GM23338 (cell line): ENCODE results near the gene ZACN.

Experiments used
- CREB1 ChIP-seq: fragments of 250-450 bp; sonication (Bioruptor Pico); IDR thresholded peaks from 2 replicates; pipeline ENCODE4 v1.5.0; 2020; ENCODE audit warnings: low read depth, mild to moderate bottlenecking, moderate library complexity
- CTCF ChIP-seq, 2 experiments: fragments of 200-600 bp in 1 of 2; sonication (generic) in 1 of 2; conservative IDR thresholded peaks; 2 replicates each; pipeline versions ENCODE4 v1.5.1 to v1.6.1; 2016 to 2017; ENCODE audit warnings: antibody characterized with exemption in 2 of 2, low read depth in 2 of 2, mild to moderate bottlenecking in 2 of 2, moderate library complexity in 1 of 2
- EZH2 ChIP-seq: fragments of 200-600 bp; sonication (generic); IDR thresholded peaks from one replicate; pipeline ENCODE4 v1.8.0; 2017; ENCODE audit warnings: antibody characterized with exemption, mild to moderate bottlenecking, low read depth; ENCODE audit not compliant: unreplicated experiment
- EZH2phosphoT487 ChIP-seq: fragments of 200-600 bp; sonication (generic); IDR thresholded peaks from one replicate; pipeline ENCODE4 v1.8.1; 2018; ENCODE audit warnings: antibody characterized with exemption; ENCODE audit not compliant: unreplicated experiment
- JUNB ChIP-seq: IDR thresholded peaks from one replicate; pipeline ENCODE4 v1.6.1; 2016; ENCODE audit warnings: antibody characterized with exemption; ENCODE audit not compliant: unreplicated experiment
- POLR2AphosphoS5 ChIP-seq: IDR thresholded peaks from 2 replicates; pipeline ENCODE4 v1.6.1; 2016; ENCODE audit warnings: antibody characterized with exemption, low read depth
- ZNF114 ChIP-seq: fragments of 250-450 bp; sonication (Bioruptor Pico); IDR thresholded peaks from 2 replicates; pipeline ENCODE4 v1.5.0; 2020; ENCODE audit warnings: mild to moderate bottlenecking, moderate library complexity
- ZNF331 ChIP-seq: fragments of 250-450 bp; sonication (Bioruptor Pico); IDR thresholded peaks from 2 replicates; pipeline ENCODE4 v1.5.0; 2020; ENCODE audit warnings: low read depth, mild to moderate bottlenecking, moderate library complexity
- TF ChIP-seq, protein P1 (sequence below): IDR thresholded peaks from one replicate; pipeline ENCODE4 v1.6.1; 2018; ENCODE audit warnings: antibody characterized with exemption; ENCODE audit not compliant: unreplicated experiment
- TF ChIP-seq, protein P2 (sequence below): IDR thresholded peaks from 2 replicates; pipeline ENCODE4 v1.6.1; 2016; ENCODE audit warnings: antibody characterized with exemption

DNA sequence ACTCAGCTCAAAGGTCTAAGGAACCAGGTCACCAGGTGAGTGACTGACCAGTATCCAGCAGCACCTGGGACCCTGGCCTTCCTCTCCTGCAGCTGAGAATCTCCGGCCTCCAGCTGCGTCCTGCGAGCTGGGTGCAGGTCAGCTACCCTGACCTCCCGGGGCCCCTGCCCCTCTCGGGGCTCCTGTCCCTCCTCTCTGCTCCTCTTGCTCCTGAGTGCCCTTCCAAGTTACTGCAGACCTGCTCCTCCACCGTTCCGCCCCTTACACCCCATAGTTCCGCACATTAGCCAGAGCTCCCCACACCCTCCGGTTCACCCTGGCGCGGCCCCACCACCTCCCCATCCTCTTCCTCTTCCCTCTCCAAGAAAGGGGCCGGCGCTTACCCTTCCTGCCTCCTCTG, 51.5 kb downstream of the ZACN start:
- TF ChIP-seq EZH2phosphoT487 (no peak), CTCF (conservative IDR thresholded peaks at IDR 0.05; ENCODE audit: low read depth in 2 of 2) (no peak), POLR2AphosphoS5 (no peak), JUNB (no peak), EZH2 (peak; percentile 4), CREB1 (CRISPR knock-in tag) (no peak), ZNF331 (CRISPR knock-in tag) (no peak), ZNF114 (CRISPR knock-in tag) (no peak)
- TF ChIP-seq, protein P1, sequence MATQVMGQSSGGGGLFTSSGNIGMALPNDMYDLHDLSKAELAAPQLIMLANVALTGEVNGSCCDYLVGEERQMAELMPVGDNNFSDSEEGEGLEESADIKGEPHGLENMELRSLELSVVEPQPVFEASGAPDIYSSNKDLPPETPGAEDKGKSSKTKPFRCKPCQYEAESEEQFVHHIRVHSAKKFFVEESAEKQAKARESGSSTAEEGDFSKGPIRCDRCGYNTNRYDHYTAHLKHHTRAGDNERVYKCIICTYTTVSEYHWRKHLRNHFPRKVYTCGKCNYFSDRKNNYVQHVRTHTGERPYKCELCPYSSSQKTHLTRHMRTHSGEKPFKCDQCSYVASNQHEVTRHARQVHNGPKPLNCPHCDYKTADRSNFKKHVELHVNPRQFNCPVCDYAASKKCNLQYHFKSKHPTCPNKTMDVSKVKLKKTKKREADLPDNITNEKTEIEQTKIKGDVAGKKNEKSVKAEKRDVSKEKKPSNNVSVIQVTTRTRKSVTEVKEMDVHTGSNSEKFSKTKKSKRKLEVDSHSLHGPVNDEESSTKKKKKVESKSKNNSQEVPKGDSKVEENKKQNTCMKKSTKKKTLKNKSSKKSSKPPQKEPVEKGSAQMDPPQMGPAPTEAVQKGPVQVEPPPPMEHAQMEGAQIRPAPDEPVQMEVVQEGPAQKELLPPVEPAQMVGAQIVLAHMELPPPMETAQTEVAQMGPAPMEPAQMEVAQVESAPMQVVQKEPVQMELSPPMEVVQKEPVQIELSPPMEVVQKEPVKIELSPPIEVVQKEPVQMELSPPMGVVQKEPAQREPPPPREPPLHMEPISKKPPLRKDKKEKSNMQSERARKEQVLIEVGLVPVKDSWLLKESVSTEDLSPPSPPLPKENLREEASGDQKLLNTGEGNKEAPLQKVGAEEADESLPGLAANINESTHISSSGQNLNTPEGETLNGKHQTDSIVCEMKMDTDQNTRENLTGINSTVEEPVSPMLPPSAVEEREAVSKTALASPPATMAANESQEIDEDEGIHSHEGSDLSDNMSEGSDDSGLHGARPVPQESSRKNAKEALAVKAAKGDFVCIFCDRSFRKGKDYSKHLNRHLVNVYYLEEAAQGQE: no peak
- TF ChIP-seq, protein P2, sequence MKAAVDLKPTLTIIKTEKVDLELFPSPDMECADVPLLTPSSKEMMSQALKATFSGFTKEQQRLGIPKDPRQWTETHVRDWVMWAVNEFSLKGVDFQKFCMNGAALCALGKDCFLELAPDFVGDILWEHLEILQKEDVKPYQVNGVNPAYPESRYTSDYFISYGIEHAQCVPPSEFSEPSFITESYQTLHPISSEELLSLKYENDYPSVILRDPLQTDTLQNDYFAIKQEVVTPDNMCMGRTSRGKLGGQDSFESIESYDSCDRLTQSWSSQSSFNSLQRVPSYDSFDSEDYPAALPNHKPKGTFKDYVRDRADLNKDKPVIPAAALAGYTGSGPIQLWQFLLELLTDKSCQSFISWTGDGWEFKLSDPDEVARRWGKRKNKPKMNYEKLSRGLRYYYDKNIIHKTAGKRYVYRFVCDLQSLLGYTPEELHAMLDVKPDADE: no peak
